T-helper 17 cell (primary cell): ENCODE results near the gene CASP6. TPM values are rescaled to one million over a fixed set of nuclear protein-coding genes. Genes with fewer than 3 reads are reported as not detected.

Experiments used
- ATAC-seq: fragments of 150-1000 bp; cut with Tn5 transposase; 2 replicates; pipeline ENCODE4 v1.10.0; 2021; ENCODE audit warnings: mild to moderate bottlenecking, moderate library complexity
- DNase-seq, 3 donors: peaks; one replicate each; pipeline versions ENCODE4 v3.0.0 to v3.0.0-alpha.2; 2020 to 2021
- H3K9me3 ChIP-seq: one replicate; pipeline ENCODE4 v1.7.0; 2013; ENCODE audit warnings: low read length, mild to moderate bottlenecking; ENCODE audit not compliant: control insufficient read depth, poor library complexity, severe bottlenecking
- H3K27ac Mint-ChIP-seq: one replicate; pipeline ENCODE4 v1.8.0; 2022; ENCODE audit warnings: mild to moderate bottlenecking, moderate library complexity, mixed read lengths
- H3K27me3 Mint-ChIP-seq: one replicate; pipeline ENCODE4 v1.8.0; 2022; ENCODE audit warnings: mixed read lengths
- H3K36me3 Mint-ChIP-seq: one replicate; pipeline ENCODE4 v1.8.0; 2022; ENCODE audit warnings: low read depth, mixed read lengths
- H3K4me1 Mint-ChIP-seq: one replicate; pipeline ENCODE4 v1.8.0; 2022; ENCODE audit warnings: mild to moderate bottlenecking, mixed read lengths
- H3K4me3 Mint-ChIP-seq: one replicate; pipeline ENCODE4 v1.8.0; 2022; ENCODE audit warnings: mild to moderate bottlenecking, moderate library complexity, mixed read lengths
- total RNA-seq, 4 donors: library from RNA in 2 of 4; stranded (reverse) in 2 of 4; gene quantifications; one replicate each; pipeline ENCODE4 v1.2.3 and lab custom pipeline; 2022 to 2026

The CASP6 gene
- total RNA-seq, 2 donors from 2014 or later: 16.8 to 17.1 TPM

DNA sequence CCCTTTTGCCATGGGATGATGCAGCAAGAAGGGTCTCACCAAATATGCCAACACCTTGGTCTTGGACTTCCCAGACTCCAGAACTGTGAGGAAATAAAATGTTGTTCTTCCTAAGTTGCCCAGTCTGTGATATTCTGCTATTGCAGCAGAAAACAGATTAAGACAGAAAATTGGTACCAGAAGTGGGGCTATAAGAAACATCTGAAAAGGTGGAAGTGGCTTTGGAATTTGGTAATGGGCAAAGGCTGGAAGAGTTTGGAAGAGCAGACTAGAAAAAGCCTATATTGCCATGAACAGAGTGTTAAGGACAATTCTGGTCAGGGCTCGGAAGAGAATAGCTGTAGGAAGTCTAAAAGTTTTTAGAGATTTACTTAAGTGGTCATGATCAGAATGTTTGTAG lies 27.4 kb downstream of the CASP6 start:
- peaks cover 10% of the 10 kb centered on the region for H3K36me3 Mint-ChIP-seq

DNA sequence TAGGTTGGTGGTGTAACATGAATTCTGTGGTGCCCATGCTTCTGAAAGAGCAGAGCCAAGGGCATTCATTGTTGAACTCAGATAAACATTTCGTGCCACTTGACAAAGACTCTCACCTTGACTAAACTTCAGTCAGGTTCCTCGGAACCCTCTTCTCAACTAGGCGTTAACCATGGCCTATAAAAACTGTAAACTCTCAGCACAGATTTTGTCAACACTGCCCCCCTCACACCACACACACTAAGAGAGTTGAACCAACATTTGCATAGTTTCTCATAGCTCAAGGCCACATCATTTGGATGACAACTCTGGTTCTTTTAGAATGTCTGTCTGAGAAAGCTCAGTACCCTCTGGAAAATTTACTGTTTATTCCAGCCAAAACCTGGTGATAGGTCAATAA lies 28.1 kb downstream of the CASP6 start:
- H3K4me3 Mint-ChIP-seq: no peak overlapping the region
- peaks cover 9% of the 10 kb centered on the region for H3K36me3 Mint-ChIP-seq
- H3K9me3 ChIP-seq: peaks cover 2% of the 10 kb centered on the region
- DNase-seq: no peak
- no peaks in the 10 kb centered on the region for H3K27me3 Mint-ChIP-seq
- H3K27ac Mint-ChIP-seq: peak overlapping the region; percentile 11
- ATAC-seq: no peak
- H3K4me1 Mint-ChIP-seq: peaks cover 3% of the 10 kb centered on the region

More for the DNA sequence above, 27.4 kb downstream of the CASP6 start:
- H3K4me1 Mint-ChIP-seq: peaks cover 6% of the 10 kb centered on the region
- no peaks in the 10 kb centered on the region for H3K27me3 Mint-ChIP-seq
- H3K27ac Mint-ChIP-seq: no peak overlapping the region
- no peak overlapping the region for H3K4me3 Mint-ChIP-seq
- no peak for ATAC-seq
- no peak for DNase-seq
- peaks cover 2% of the 10 kb centered on the region for H3K9me3 ChIP-seq

DNA sequence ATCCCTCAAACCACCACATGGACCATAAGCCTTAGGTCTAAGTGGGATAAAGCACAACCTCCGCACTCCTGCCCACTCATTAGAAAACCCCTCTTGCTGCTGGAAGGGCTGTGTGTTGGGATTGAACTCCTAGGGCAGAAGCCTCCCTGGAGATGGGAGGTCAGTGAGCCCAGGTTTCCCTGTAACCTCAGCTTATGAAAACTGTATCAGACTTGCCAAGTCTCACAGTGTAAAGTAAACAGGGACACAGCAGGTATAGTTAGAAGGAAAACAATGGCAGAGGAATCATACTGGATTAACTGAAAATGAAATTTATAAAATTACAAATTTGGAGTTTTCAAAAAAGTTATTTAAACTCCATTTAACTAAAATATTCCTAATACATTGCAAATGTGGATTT lies 29.9 kb downstream of the CASP6 start:
- H3K9me3 ChIP-seq: peaks cover 2% of the 10 kb centered on the region
- ATAC-seq (no peak), DNase-seq (no peak)
- Mint-ChIP-seq H3K4me1 (peaks cover 16% of the 10 kb centered on the region), H3K4me3 (no peak overlapping the region), H3K27ac (no peak overlapping the region), H3K27me3 (no peaks in the 10 kb centered on the region), H3K36me3 (peaks cover 10% of the 10 kb centered on the region)

DNA sequence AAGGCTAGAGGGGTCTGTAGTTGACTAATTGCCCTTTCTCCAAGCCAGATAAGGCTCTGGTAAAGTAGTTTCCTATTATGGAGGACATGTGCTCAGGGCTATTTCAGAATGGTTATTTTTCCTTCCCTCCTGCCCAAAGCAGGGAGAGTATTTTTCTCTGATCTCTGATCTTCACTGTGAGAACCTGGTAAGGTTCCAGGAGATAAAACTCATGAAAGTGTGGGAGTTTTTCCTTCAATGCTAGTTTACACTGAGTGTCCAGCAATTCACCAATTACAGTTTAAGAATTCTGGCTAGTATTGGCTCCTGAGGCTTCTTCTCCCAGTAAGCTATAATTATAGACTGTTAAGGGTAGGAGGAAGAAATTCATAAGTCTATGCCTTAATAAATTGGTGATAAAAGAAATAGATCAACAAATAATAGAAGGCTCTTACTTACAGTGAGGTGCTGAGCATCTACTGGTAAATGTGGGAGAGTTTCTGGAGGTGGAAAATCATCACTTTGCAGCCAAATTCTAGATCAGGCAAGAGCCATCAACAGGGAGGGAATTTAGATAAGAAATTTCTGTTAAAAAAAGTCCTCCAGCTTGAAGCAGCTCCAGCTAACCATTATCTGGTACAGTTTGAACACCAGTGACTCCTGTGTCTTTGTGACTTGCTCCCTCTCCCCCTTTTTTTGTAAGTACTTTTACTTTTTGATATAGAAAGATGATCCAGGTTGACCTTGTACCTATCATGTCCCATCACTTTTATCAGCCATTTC lies 30.9 kb downstream of the CASP6 start:
- ATAC-seq (no peak), DNase-seq (no peak)
- H3K4me1 Mint-ChIP-seq: peaks cover 24% of the 10 kb centered on the region
- H3K27me3 Mint-ChIP-seq: no peaks in the 10 kb centered on the region
- no peak overlapping the region for H3K27ac Mint-ChIP-seq
- no peak overlapping the region for H3K4me3 Mint-ChIP-seq
- peaks cover 12% of the 10 kb centered on the region for H3K36me3 Mint-ChIP-seq
- peaks cover 2% of the 10 kb centered on the region for H3K9me3 ChIP-seq

DNA sequence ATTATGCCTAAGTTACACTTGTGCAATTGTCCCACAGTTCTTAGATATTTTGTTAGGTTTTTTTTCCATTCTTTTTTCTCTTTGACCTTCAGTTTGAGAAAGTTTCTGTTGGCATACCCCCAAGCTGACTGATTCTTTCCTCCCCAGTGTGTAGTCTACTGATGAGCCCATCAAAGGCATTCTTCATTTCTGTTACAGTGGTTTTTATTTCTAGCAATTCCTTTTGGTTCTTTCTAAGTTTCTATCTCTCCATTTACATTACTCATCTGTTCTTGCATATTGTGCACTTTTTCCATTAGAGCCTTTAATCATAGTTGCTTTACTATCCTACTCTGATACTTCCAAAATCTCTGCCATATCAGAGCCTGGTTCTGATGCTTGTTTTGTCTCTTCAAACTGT lies 31.9 kb downstream of the CASP6 start:
- H3K27me3 Mint-ChIP-seq: no peaks in the 10 kb centered on the region
- peaks cover 15% of the 10 kb centered on the region for H3K36me3 Mint-ChIP-seq
- H3K4me1 Mint-ChIP-seq: peaks cover 34% of the 10 kb centered on the region
- peaks cover 2% of the 10 kb centered on the region for H3K9me3 ChIP-seq
- DNase-seq (no peak), ATAC-seq (no peak)
- no peak overlapping the region for H3K4me3 Mint-ChIP-seq
- H3K27ac Mint-ChIP-seq: no peak overlapping the region

DNA sequence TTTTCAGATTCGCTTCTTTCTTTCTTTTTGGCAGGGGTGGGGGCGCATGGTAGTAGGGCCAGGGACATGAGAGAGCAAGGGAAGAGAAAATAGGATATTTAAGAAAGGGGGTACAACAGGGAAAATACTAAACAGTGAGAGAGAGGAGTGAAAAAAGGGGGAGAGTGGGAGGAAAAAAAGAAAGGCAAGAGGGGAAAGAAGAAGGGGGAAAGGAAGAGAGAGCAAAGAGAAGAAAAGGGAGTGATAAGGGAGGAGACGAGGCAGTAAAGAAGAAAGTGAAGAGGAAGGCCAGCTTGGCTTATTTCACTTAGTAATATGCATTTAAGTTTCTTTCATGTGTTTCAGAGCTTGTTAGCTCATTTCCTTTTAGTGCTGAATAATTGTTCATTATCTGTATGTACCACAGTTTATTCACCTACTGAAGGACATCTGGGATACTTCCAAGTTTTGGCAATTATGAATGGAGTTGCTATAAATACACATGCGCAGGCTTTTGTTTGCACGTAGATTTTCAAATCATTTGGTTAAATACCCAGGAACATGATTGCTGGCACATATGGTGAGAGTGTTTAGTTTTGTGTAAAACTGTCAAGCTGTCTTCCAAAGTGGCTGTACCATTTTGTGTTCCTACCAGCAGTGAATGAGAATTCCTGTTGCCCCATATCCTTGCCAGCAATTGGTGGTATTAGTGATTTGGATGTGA lies 37.3 kb downstream of the CASP6 start:
- Mint-ChIP-seq H3K4me3 (no peak overlapping the region), H3K27ac (peak overlapping the region; percentile 77), H3K27me3 (no peaks in the 10 kb centered on the region), H3K36me3 (peaks cover 8% of the 10 kb centered on the region), H3K4me1 (peaks cover 45% of the 10 kb centered on the region)
- no peak for ATAC-seq
- no peaks in the 10 kb centered on the region for H3K9me3 ChIP-seq
- DNase-seq: no peak

DNA sequence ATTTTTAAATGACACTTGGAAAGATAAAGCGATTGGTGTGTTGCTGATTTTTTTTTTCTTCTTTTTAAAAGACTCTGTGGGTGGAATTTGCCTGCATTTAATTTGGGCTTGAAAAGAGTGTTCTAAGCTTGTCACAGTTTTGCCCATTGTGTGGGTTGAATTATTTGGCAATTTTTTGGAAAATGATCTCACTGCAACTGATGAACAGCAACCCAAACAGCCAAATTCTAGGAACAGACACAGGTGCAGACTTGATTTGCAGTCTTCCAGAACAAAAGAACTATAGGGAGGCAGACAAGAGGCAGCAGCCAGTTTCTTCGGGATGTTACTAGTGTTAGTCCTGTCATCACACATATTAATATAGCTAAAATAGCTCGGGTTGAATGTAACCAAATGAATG lies 40.5 kb downstream of the CASP6 start:
- H3K4me3 Mint-ChIP-seq: no peak overlapping the region
- DNase-seq (no peak), ATAC-seq (no peak)
- H3K27me3 Mint-ChIP-seq: no peaks in the 10 kb centered on the region
- peaks cover 3% of the 10 kb centered on the region for H3K36me3 Mint-ChIP-seq
- peaks cover 27% of the 10 kb centered on the region for H3K4me1 Mint-ChIP-seq
- H3K27ac Mint-ChIP-seq: no peak overlapping the region
- H3K9me3 ChIP-seq: no peaks in the 10 kb centered on the region

DNA sequence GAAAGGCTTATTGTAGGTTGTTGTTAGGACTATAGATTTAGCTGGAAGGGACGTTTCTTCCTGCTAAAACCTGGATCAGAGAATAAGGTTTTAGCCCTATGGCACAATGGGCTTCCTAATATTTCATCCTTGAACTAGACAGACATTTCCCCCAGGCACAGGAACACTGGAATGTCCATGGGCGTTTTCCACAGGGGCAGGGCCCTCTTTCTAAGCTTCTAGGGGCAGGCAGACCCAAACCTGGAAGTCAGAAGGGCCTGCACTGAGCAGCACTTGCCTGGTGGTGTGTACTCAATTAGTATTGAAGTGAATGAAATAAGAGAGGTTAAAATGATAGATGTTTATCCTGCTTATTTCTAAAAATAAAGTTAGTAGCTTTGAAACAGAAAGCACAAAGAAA lies 41.1 kb downstream of the CASP6 start:
- no peak overlapping the region for H3K27ac Mint-ChIP-seq
- ATAC-seq (no peak), DNase-seq (no peak)
- peaks cover 3% of the 10 kb centered on the region for H3K36me3 Mint-ChIP-seq
- peaks cover 23% of the 10 kb centered on the region for H3K4me1 Mint-ChIP-seq
- no peak overlapping the region for H3K4me3 Mint-ChIP-seq
- H3K27me3 Mint-ChIP-seq: no peaks in the 10 kb centered on the region
- H3K9me3 ChIP-seq: no peaks in the 10 kb centered on the region

DNA sequence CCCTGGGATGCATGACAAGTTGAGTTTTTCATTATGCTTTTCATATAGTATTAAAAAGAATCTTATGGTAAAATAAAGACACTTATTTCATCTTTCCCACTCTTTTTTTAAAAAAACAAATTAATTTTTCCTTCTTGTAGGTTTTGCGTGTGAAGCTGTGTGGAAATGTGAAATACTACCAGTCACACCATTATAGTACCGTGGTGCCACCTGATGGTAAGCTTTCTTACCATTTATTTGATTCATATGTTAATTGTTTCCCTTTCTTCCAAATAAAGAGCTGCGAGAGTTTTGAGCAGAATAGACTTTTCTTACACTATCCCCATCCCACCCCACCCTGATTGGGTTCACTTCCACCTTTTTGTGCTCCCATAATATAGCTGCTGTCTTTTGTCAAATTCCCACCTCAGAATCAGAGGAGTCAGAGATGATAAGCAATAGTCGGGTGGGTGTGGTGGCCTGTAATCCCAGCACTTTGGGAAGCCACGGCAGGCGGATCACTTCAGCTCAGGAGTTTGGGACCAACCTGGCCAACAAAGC lies 44.3 kb downstream of the CASP6 start:
- Mint-ChIP-seq H3K36me3 (no peaks in the 10 kb centered on the region), H3K4me3 (no peak overlapping the region), H3K27me3 (no peaks in the 10 kb centered on the region), H3K27ac (no peak overlapping the region), H3K4me1 (peaks cover 13% of the 10 kb centered on the region)
- DNase-seq (no peak), ATAC-seq (no peak)
- H3K9me3 ChIP-seq: no peaks in the 10 kb centered on the region

DNA sequence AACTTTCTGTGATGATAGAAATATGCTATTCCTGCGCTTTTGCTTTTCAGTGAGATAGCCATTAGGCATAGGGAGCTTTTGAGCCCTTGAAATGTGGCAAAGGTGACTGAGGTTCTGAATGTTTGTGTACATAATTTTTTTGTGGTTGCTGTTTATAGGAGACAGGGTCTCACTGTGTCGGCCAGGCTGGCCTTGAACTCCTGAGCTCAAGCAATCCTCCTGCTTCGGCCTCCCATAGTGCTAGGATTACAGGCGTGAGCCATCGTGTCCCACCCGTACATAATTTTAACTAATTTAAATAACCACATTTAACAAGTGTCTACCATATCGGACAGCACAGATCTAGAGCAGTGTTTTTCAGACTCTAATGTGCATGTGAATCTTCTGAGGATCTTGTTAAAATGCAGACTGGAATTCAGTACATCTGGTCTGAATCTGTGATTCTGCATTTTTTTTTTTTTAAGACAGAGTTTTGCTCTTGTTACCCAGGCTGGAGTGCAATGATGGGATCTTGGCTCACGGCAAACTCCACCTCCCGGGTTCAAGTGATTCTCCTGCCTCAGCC lies 45.3 kb downstream of the CASP6 start:
- ATAC-seq: no peak
- no peaks in the 10 kb centered on the region for H3K9me3 ChIP-seq
- H3K27me3 Mint-ChIP-seq: no peaks in the 10 kb centered on the region
- no peak overlapping the region for H3K4me3 Mint-ChIP-seq
- DNase-seq: no peak
- peak overlapping the region; percentile 29 for H3K27ac Mint-ChIP-seq
- peaks cover 9% of the 10 kb centered on the region for H3K4me1 Mint-ChIP-seq
- no peaks in the 10 kb centered on the region for H3K36me3 Mint-ChIP-seq

DNA sequence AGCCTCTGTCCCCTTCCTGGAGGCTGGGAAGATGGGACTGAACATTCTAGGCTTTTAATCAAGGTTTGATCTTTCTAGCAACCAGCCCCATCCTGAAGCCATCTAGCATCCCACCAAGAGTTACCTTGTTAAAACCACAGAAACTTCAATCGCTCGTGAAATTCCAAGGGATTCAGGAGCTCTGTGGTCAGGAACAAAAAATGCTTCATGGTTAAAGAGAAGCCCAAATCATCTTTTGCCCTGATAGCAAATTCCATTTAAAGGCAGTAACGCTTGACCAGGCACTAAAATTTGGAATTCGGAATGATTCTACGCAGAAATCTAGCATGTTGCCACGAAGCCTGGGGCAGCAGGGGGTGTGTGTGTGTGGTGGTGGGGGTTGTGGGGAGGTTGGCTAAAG lies 47.8 kb downstream of the CASP6 start:
- no peaks in the 10 kb centered on the region for H3K9me3 ChIP-seq
- Mint-ChIP-seq H3K4me1 (peaks cover 19% of the 10 kb centered on the region), H3K27me3 (no peaks in the 10 kb centered on the region), H3K36me3 (no peaks in the 10 kb centered on the region), H3K4me3 (no peak overlapping the region), H3K27ac (no peak overlapping the region)
- ATAC-seq: no peak
- DNase-seq: no peak

DNA sequence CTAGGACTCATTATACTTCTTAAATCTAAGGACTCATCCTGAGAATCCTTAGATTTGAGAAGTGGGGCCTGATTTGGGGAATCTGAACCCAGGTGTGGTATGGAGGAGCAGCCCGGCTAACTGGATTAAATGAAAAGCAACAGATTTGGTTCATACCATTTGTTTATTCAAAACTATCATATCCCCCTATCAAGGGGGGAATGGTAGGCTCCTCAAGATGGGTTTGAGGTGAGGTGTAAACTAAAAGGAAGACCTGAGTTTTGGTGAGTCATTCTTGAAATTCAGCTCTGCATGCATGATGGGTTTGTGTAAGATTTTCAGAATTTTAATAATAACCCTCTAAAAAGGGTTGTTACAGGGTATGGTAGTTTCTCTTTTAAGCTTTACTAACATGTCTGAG lies 53.4 kb downstream of the CASP6 start:
- Mint-ChIP-seq H3K36me3 (no peaks in the 10 kb centered on the region), H3K27ac (no peak overlapping the region), H3K4me1 (peaks cover 30% of the 10 kb centered on the region), H3K27me3 (no peaks in the 10 kb centered on the region), H3K4me3 (peak overlapping the region; percentile 9)
- DNase-seq: no peak
- no peak for ATAC-seq
- no peaks in the 10 kb centered on the region for H3K9me3 ChIP-seq

DNA sequence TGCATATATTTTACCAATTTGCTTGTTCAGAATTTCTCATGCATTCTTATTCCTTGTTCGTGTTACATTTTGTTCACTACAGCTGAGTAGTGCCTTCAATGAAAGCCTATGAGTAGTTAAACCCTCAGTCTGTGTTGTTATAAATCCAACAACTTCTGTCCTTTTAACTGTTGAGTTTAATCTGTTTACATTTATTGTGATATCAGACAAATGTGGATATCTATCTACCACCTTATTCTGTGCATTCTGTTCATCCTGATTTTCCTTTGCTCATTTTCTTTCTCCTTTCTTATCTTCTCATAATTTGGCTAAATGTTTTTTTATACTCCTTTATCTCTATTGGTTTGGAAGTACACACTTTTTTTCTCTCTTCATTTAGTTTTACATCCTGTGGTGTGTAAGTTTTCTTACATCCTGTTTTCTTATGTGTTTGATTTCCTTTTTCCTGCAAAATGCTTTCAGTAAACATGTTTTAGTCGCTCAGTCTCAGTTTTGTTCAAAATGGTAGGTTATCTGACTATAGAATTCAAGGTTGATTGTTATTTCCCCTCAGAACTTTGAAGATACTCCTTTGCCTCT lies 54.2 kb downstream of the CASP6 start:
- DNase-seq: no peak
- H3K9me3 ChIP-seq: no peaks in the 10 kb centered on the region
- peak; percentile 47 for ATAC-seq
- Mint-ChIP-seq H3K4me1 (peaks cover 27% of the 10 kb centered on the region), H3K27ac (no peak overlapping the region), H3K4me3 (peak overlapping the region; percentile 46), H3K27me3 (no peaks in the 10 kb centered on the region), H3K36me3 (no peaks in the 10 kb centered on the region)
